ENCODE data around the gene ANKRD30B. TPM values are rescaled to one million over a fixed set of nuclear protein-coding genes. Genes with fewer than 3 reads are reported as not detected.
"Not testable (repeated sequence)": the region's sequence is repeated elsewhere in the genome, so short reads cannot be mapped to it uniquely, and the experiment has no call there.

ANKRD30B gene
- total RNA-seq, 2 experiments from 2014 or later: not detected

DNA sequence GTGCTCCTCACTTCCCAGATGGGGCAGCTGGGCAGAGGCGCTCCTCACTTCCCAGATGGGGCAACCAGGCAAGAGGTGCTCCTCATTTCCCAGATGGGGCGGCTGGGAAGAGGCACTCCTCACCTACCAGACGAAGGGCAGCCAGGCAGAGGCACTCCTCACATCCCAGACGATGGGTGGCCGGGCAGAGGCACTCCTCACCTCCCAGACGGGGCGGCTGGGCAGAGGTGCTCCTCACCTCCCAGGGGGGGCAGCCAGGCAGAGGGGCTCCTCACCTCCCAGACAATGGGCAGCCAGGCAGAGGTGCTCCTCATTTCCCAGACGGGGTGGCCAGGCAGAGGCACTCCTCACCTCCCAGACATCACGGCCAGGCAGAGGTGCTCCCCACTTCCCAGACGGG is 110.5 kb downstream of the ANKRD30B start:
- H3K27ac Mint-ChIP-seq; DNase-seq; H3K36me3 Mint-ChIP-seq (ENCODE audit: low read depth); ATAC-seq; intact Hi-C loops (cut with DNase I, micrococcal nuclease); H3K27me3 Mint-ChIP-seq; POLR2A ChIA-PET; H3K9me3 Mint-ChIP-seq (ENCODE audit: low read depth); H3K4me3 Mint-ChIP-seq; CTCF ChIA-PET; H3K4me1 Mint-ChIP-seq: not testable (repeated sequence)

DNA sequence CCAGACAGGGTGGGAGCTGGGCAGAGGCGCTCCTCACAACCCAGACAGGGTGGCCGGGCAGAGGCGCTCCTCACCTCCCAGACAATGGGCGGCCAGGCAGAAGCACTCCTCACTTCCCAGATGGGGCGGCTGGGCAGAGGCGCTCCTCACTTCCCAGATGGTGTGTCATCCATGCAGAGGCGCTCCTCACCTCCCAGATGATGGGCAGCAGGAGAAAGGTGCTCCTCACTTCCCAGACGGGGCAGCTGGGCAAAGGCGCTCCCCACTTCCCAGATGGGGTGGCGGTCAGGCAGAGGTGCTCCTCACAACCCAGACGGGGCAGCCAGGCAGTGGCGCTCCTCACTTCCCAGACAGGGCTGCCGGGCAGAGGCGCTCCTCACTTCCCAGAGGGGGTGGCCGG is 112.0 kb downstream of the ANKRD30B start:
- intact Hi-C loops (cut with DNase I, micrococcal nuclease); ATAC-seq; H3K27me3 Mint-ChIP-seq; H3K4me1 Mint-ChIP-seq; H3K27ac Mint-ChIP-seq; DNase-seq; CTCF ChIA-PET; H3K36me3 Mint-ChIP-seq (ENCODE audit: low read depth); POLR2A ChIA-PET; H3K9me3 Mint-ChIP-seq (ENCODE audit: low read depth); H3K4me3 Mint-ChIP-seq: not testable (repeated sequence)

- POLR2A ChIA-PET; H3K9me3 Mint-ChIP-seq (ENCODE audit: low read depth); CTCF ChIA-PET; H3K27me3 Mint-ChIP-seq; H3K27ac Mint-ChIP-seq; H3K4me3 Mint-ChIP-seq; intact Hi-C loops (cut with DNase I, micrococcal nuclease); H3K36me3 Mint-ChIP-seq (ENCODE audit: low read depth); ATAC-seq; H3K4me1 Mint-ChIP-seq; DNase-seq: not testable (repeated sequence)
Measured at GRCh38 chr18:14866426-14866825, 118.5 kb downstream of the ANKRD30B start.

GRCh38 chr18:14867988-14868387 is 120.0 kb downstream of the ANKRD30B start:
- POLR2A ChIA-PET; H3K36me3 Mint-ChIP-seq (ENCODE audit: low read depth); ATAC-seq; H3K9me3 Mint-ChIP-seq (ENCODE audit: low read depth); H3K4me1 Mint-ChIP-seq; H3K4me3 Mint-ChIP-seq; H3K27me3 Mint-ChIP-seq; H3K27ac Mint-ChIP-seq; CTCF ChIA-PET; intact Hi-C loops (cut with DNase I, micrococcal nuclease); DNase-seq: not testable (repeated sequence)

DNA sequence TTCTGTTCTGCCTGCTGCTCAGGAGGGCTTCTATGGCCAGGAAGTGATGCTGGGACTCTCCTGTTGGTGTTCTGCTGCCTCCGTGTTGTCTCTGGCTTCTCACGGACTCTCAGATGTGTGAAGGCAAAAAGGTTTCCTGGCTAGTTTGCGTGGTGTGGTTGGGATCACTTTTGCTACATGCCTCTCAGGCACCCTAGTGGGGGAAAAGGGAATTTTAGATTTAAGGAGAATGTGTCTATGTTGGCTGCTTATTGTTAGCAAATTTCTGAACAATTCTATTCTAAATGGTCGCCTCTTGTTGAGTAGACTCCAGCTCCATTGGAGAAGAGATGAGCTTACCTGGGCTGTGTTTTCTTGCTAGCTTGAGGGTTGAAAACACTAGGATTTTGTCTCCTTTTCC is 120.9 kb downstream of the ANKRD30B start:
- H3K4me1 Mint-ChIP-seq; H3K4me3 Mint-ChIP-seq; H3K36me3 Mint-ChIP-seq (ENCODE audit: low read depth); H3K27me3 Mint-ChIP-seq; intact Hi-C loops (cut with DNase I, micrococcal nuclease); POLR2A ChIA-PET; ATAC-seq; DNase-seq; CTCF ChIA-PET; H3K27ac Mint-ChIP-seq; H3K9me3 Mint-ChIP-seq (ENCODE audit: low read depth): not testable (repeated sequence)

GRCh38 chr18:14878826-14879225 is 130.9 kb downstream of the ANKRD30B start:
- intact Hi-C loops (cut with DNase I, micrococcal nuclease): loop anchor here in 1 of 2 experiments (10.0 kb wide), 1 partner anchor 56 kb away; no protein-coding TSS in a partner anchor
- POLR2A ChIA-PET, H3K4me1 Mint-ChIP-seq: not testable (repeated sequence)

DNA sequence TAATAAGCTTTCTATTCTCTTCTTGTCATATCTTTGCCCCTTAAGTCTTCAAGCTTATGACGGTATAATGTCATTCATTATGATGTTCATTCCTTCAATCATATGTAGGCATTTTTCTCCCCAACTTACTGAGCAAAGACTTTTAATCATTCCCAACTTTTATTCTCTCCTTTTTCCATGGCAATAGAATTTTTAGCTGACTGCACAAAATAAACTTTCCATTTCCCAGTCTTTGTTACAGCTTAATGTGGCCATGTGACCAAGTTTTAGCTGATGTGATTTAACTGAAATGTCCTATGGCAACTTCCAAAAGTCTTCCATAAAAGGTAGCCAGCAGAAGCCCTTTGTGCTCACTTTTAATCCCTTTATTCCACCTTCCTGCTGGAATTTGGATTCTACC is 152.5 kb downstream of the ANKRD30B start:
- ChIA-PET POLR2A (no interaction called here), CTCF (no interaction called here)
- Mint-ChIP-seq H3K27ac (no peak overlapping the region), H3K36me3 (ENCODE audit: low read depth) (no peaks in the 10 kb centered on the region), H3K9me3 (ENCODE audit: low read depth) (no peaks in the 10 kb centered on the region), H3K4me1 (no peaks in the 10 kb centered on the region), H3K27me3 (no peaks in the 10 kb centered on the region), H3K4me3 (no peak overlapping the region)
- DNase-seq: no peak
- ATAC-seq: no peak
- intact Hi-C loops (cut with DNase I, micrococcal nuclease): no loop called here

More at GRCh38 chr18:14878826-14879225, 130.9 kb downstream of the ANKRD30B start:
- CTCF ChIA-PET; H3K9me3 Mint-ChIP-seq (ENCODE audit: low read depth); DNase-seq; H3K27ac Mint-ChIP-seq; H3K27me3 Mint-ChIP-seq; H3K36me3 Mint-ChIP-seq (ENCODE audit: low read depth); ATAC-seq; H3K4me3 Mint-ChIP-seq: not testable (repeated sequence)

Small RNAs within 50 kb of the gene (microRNA-seq; reads per million reads assigned to microRNA genes)
- gene MIR3156-2 (ENCODE audit: borderline replicate concordance): not detected

Other genes starting within 250 kb of the ANKRD30B start
- gene POTEC, start 204.6 kb upstream of the ANKRD30B start, total RNA-seq: not detected